HCT116 (cell line): Measurements from ENCODE around the gene OR13J1. TPM values are rescaled to one million over a fixed set of nuclear protein-coding genes. Genes with fewer than 3 reads are reported as not detected.

ENCODE experiments used
- ATAC-seq: fragments of 200-7000 bp; cut with Tn5 transposase; 2 replicates; pipeline ENCODE4 v1.9.1; 2020; ENCODE audit warnings: mild to moderate bottlenecking, moderate library complexity
- BruUV-seq: library from RNA; stranded (reverse); fragments of 400-500 nt; replicated peaks from 2 replicates; lab custom pipeline; 2021; lab: Mats Ljungman, UMichigan
- CTCF ChIA-PET: fragments of 300-600 bp; sonication (Branson Sonifier 250); formaldehyde crosslinking; loops from one replicate; lab custom pipeline; 2021; ENCODE audit warnings: antibody characterized with exemption; lab: Charles Lee
- POLR2A ChIA-PET: fragments of 300-600, 350-600 bp; sonication (Branson Sonifier 250); formaldehyde crosslinking; loops from one replicate; lab custom pipeline; 2021; ENCODE audit warnings: antibody characterized with exemption; lab: Charles Lee
- RAD21 ChIA-PET, 2 experiments: fragments of 300-600 bp; sonication (Branson Sonifier 250); formaldehyde crosslinking; loops; one replicate each; lab custom pipeline; 2023; ENCODE audit warnings: low total read pairs in 2 of 2; ENCODE audit not compliant: uncharacterized antibody in 2 of 2, unreplicated experiment in 2 of 2, low non-redundant PET in 1 of 2; lab: Charles Lee
- DNase-seq: peaks from one replicate; pipeline ENCODE4 v3.0.0-alpha.2; 2010; ENCODE audit warnings: low read depth, low spot score
- H2AFZ ChIP-seq: fragments of 200-600 bp; shearing (Covaris generic), sonication (generic); 2 replicates; pipeline ENCODE4 v1.6.1; 2017; ENCODE audit warnings: low read depth, mixed run types, mixed read lengths, antibody characterized with exemption, low read length; ENCODE audit not compliant: poor library complexity, severe bottlenecking
- H3K27ac ChIP-seq: 2 replicates; pipeline ENCODE4 v1.5.1; 2012; ENCODE audit warnings: low read depth, low read length
- H3K27me3 ChIP-seq: fragments of 200-600 bp; sonication (generic); 2 replicates; pipeline ENCODE4 v1.6.1; 2016; ENCODE audit warnings: mixed run types, low read length, mixed read lengths; ENCODE audit not compliant: insufficient read depth
- H3K36me3 ChIP-seq, 2 experiments: fragments of 200-500 bp in 1 of 2; fragments of 200-600 bp in 1 of 2; sonication (Bioruptor generic) in 1 of 2; sonication (generic) in 1 of 2; 2 replicates each; pipeline versions ENCODE4 v1.5.1 to v1.6.1; 2014 to 2016; ENCODE audit warnings: low read length in 2 of 2, inconsistent platforms in 1 of 2, mixed read lengths in 1 of 2, mixed run types in 1 of 2; ENCODE audit not compliant: insufficient read depth in 2 of 2, control insufficient read depth in 1 of 2
- H3K4me1 ChIP-seq, 2 experiments: fragments of 200-600 bp in 1 of 2; sonication (generic) in 1 of 2; 2 replicates each; pipeline versions ENCODE4 v1.5.1 to v1.6.1; 2012 to 2017; ENCODE audit warnings: low read length in 2 of 2, inconsistent platforms in 1 of 2, mild to moderate bottlenecking in 1 of 2, mixed read lengths in 1 of 2, mixed run types in 1 of 2, moderate library complexity in 1 of 2; ENCODE audit not compliant: insufficient read depth in 2 of 2, control insufficient read depth in 1 of 2
- H3K4me2 ChIP-seq: fragments of 200-600 bp; sonication (generic); 2 replicates; pipeline ENCODE4 v1.6.1; 2017; ENCODE audit warnings: mixed run types, low read length, mixed read lengths
- H3K4me3 ChIP-seq, 2 experiments: fragments of 200-600 bp in 1 of 2; sonication (generic) in 1 of 2; replicated peaks in 1 of 2; 2 replicates each; pipeline ENCODE4 v1.5.1; 2011 to 2016; ENCODE audit warnings: low read length in 2 of 2, control low read depth in 1 of 2, low read depth in 1 of 2, mild to moderate bottlenecking in 1 of 2, mixed read lengths in 1 of 2, mixed run types in 1 of 2
- H3K79me2 ChIP-seq: fragments of 200-600 bp; sonication (generic); 2 replicates; pipeline ENCODE4 v1.6.1; 2017; ENCODE audit warnings: mild to moderate bottlenecking, mixed run types, low read length, moderate library complexity, mixed read lengths; ENCODE audit not compliant: insufficient read depth
- H3K9ac ChIP-seq: fragments of 200-600 bp; sonication (generic); 2 replicates; pipeline ENCODE4 v1.6.1; 2016; ENCODE audit warnings: low read length, mixed read lengths
- H3K9me2 ChIP-seq: fragments of 200-600 bp; sonication (generic), shearing (Covaris generic); 2 replicates; pipeline ENCODE4 v1.6.1; 2017; ENCODE audit warnings: mixed run types, mild to moderate bottlenecking, moderate library complexity; ENCODE audit not compliant: insufficient read depth
- H3K9me3 ChIP-seq, 2 experiments: fragments of 200-500 bp in 1 of 2; fragments of 200-600 bp in 1 of 2; sonication (Bioruptor generic) in 1 of 2; sonication (generic) in 1 of 2; 2 replicates each; pipeline ENCODE4 v1.6.1; 2014 to 2017; ENCODE audit warnings: low read length in 2 of 2, mixed read lengths in 2 of 2, inconsistent platforms in 1 of 2, low read depth in 1 of 2, mild to moderate bottlenecking in 1 of 2, mixed run types in 1 of 2, moderate library complexity in 1 of 2; ENCODE audit not compliant: control insufficient read depth in 1 of 2, insufficient read depth in 1 of 2
- H4K20me1 ChIP-seq: fragments of 200-600 bp; sonication (generic), shearing (Covaris generic); 2 replicates; pipeline ENCODE4 v1.6.1; 2017; ENCODE audit warnings: mixed run types, mild to moderate bottlenecking, moderate library complexity; ENCODE audit not compliant: insufficient read depth
- ATF3 ChIP-seq: IDR thresholded peaks from 2 replicates; pipeline ENCODE4 v1.6.1; 2012
- CBX3 ChIP-seq: IDR thresholded peaks from 2 replicates; pipeline ENCODE4 v1.6.1; 2012; ENCODE audit warnings: low read depth
- EZH2 ChIP-seq: fragments of 200-600 bp; sonication (generic); IDR thresholded peaks from 2 replicates; pipeline ENCODE4 v1.6.1; 2017; ENCODE audit warnings: antibody characterized with exemption, mixed run types
- FOSL1 ChIP-seq: IDR thresholded peaks from 2 replicates; pipeline ENCODE4 v1.6.1; 2012; ENCODE audit warnings: low read depth
- MAX ChIP-seq: IDR thresholded peaks from 2 replicates; pipeline ENCODE4 v1.6.1; 2012
- RAD21 ChIP-seq: IDR thresholded peaks from 2 replicates; pipeline ENCODE4 v1.6.1; 2012; ENCODE audit warnings: low read depth, mild to moderate bottlenecking
- SRF ChIP-seq: IDR thresholded peaks from 2 replicates; pipeline ENCODE4 v1.6.1; 2012; ENCODE audit warnings: low read depth
- TCF7L2 ChIP-seq: IDR thresholded peaks from 2 replicates; pipeline ENCODE4 v1.7.0; 2011; ENCODE audit warnings: borderline replicate concordance, inconsistent platforms; ENCODE audit not compliant: insufficient read depth, insufficient read length; ENCODE audit errors: extremely low read depth
- YY1 ChIP-seq: IDR thresholded peaks from 2 replicates; pipeline ENCODE4 v1.6.1; 2011; ENCODE audit warnings: low read length, low read depth, moderate library complexity, mild to moderate bottlenecking; ENCODE audit not compliant: insufficient replicate concordance; ENCODE audit errors: extremely low read depth
- ZBTB33 ChIP-seq: IDR thresholded peaks from 2 replicates; pipeline ENCODE4 v1.6.1; 2011; ENCODE audit warnings: mild to moderate bottlenecking, low read length, moderate library complexity; ENCODE audit not compliant: insufficient replicate concordance; ENCODE audit errors: extremely low read depth
- ZFX ChIP-seq: fragments of 450-650 bp; IDR thresholded peaks from 2 replicates; pipeline ENCODE4 v1.6.1; 2017
- ZNF274 ChIP-seq: fragments of 200-500 bp; sonication (Bioruptor generic); IDR thresholded peaks from 2 replicates; pipeline ENCODE4 v1.6.1; 2014; ENCODE audit warnings: mild to moderate bottlenecking, low read depth, low read length, inconsistent platforms
- intact Hi-C: fragments of 100-400 bp; cut with micrococcal nuclease; formaldehyde crosslinking; loops from 2 replicates; pipeline ENCODE4 v1.10.0; 2022
- total RNA-seq: library from RNA; stranded (reverse); gene quantifications from one replicate; pipeline ENCODE4 v1.2.1, GENCODE V29; 2021; ENCODE audit not compliant: unreplicated experiment
- TF ChIP-seq, protein P1 (sequence below): IDR thresholded peaks from 2 replicates; pipeline ENCODE4 v1.6.1; 2012; ENCODE audit warnings: low read depth

The OR13J1 gene
- total RNA-seq, 1 experiment from 2014 or later: not detected

GRCh38 chr9:35863583-35863982 is 6.6 kb downstream of the OR13J1 start:
- no peaks in the 10 kb centered on the region for H3K4me1 ChIP-seq
- no peak overlapping the region for H3K27ac ChIP-seq
- no peak for DNase-seq
- POLR2A ChIA-PET: no interaction called here
- no peak for ATAC-seq
- no TSS peak for BruUV-seq
- TF ChIP-seq YY1: no peak
- TF ChIP-seq ZNF274: no peak
- no peak for TF ChIP-seq ATF3
- no peak for TF ChIP-seq ZFX
- TF ChIP-seq, protein P1, sequence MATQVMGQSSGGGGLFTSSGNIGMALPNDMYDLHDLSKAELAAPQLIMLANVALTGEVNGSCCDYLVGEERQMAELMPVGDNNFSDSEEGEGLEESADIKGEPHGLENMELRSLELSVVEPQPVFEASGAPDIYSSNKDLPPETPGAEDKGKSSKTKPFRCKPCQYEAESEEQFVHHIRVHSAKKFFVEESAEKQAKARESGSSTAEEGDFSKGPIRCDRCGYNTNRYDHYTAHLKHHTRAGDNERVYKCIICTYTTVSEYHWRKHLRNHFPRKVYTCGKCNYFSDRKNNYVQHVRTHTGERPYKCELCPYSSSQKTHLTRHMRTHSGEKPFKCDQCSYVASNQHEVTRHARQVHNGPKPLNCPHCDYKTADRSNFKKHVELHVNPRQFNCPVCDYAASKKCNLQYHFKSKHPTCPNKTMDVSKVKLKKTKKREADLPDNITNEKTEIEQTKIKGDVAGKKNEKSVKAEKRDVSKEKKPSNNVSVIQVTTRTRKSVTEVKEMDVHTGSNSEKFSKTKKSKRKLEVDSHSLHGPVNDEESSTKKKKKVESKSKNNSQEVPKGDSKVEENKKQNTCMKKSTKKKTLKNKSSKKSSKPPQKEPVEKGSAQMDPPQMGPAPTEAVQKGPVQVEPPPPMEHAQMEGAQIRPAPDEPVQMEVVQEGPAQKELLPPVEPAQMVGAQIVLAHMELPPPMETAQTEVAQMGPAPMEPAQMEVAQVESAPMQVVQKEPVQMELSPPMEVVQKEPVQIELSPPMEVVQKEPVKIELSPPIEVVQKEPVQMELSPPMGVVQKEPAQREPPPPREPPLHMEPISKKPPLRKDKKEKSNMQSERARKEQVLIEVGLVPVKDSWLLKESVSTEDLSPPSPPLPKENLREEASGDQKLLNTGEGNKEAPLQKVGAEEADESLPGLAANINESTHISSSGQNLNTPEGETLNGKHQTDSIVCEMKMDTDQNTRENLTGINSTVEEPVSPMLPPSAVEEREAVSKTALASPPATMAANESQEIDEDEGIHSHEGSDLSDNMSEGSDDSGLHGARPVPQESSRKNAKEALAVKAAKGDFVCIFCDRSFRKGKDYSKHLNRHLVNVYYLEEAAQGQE: no peak
- no peak for TF ChIP-seq EZH2
- no peak for TF ChIP-seq FOSL1
- no peak for TF ChIP-seq TCF7L2
- no peak for TF ChIP-seq CBX3
- no peak for TF ChIP-seq ZBTB33
- no peak for TF ChIP-seq MAX
- no peak for TF ChIP-seq RAD21
- TF ChIP-seq SRF: no peak
- H3K27me3 ChIP-seq: peaks cover 3% of the 10 kb centered on the region; the same call in 1 of the 2 replicates
- H3K9me2 ChIP-seq: no peaks in the 10 kb centered on the region
- H3K9me3 ChIP-seq: no peaks in the 10 kb centered on the region
- H4K20me1 ChIP-seq: no peaks in the 10 kb centered on the region
- RAD21 ChIA-PET: no interaction called here
- no peaks in the 10 kb centered on the region for H3K79me2 ChIP-seq
- H3K4me2 ChIP-seq: no peak overlapping the region
- intact Hi-C loops: no loop called here
- no peak overlapping the region for H3K9ac ChIP-seq
- H3K36me3 ChIP-seq: no peaks in the 10 kb centered on the region
- H2AFZ ChIP-seq: no peak overlapping the region
- H3K4me3 ChIP-seq: no peak overlapping the region
- CTCF ChIA-PET: interaction anchor here (0.9 to 1.1 kb wide), 2 partner anchors 19 to 28 kb away, joined by 3 to 4 read pairs; no protein-coding TSS in a partner anchor
